ENCODE measurements around the gene SULT1A2. TPM values are rescaled to one million over a fixed set of nuclear protein-coding genes. Genes with fewer than 3 reads are reported as not detected.
"Not testable (repeated sequence)": the region's sequence is repeated elsewhere in the genome, so short reads cannot be mapped to it uniquely, and the experiment has no call there.

SULT1A2 gene
- total and polyA plus RNA-seq, 2 of the 8 experiments (the other 6 are each of a cell fraction or from before 2014, with no cell fraction given) = 0.29 to 0.35 TPM

DNA sequence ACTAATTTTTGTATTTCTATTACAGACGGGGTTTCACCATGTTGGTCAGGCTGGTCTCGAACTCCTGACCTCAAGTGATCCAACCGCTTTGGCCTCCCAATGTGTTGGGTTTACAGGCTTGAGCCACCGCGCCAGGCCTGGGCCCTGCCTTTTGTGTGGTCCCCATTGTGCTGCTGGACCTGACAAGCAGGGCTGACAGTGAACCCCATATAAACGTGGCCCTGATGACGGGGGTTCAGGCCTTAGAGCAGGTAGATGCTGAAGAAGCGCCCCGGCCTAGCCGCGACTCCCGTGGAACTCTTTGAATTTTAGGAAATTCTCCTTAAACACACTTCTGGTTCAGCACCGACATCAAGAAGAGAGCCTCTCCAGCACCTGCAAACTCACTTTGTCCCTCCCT lies 4.7 kb upstream of the SULT1A2 start:
- H3K23me2 ChIP-seq (ENCODE audit: low read depth, low read length); H2BK120ac ChIP-seq (replicated peaks; ENCODE audit: low read depth, low read length); FAIRE-seq; H3K4me2 ChIP-seq (ENCODE audit: insufficient read depth in 1 of 2, low read depth in 2 of 2, low read length in 2 of 2); H2BK12ac ChIP-seq (ENCODE audit: low read depth, low read length); H3K56ac ChIP-seq (replicated peaks; ENCODE audit: insufficient read length, low read depth, low read length); H4K91ac ChIP-seq (replicated peaks; ENCODE audit: insufficient read length, low read length); H2BK15ac ChIP-seq (ENCODE audit: low read length); H3K79me2 ChIP-seq (ENCODE audit: control insufficient read depth in 1 of 2, insufficient read depth in 2 of 2, low read length in 2 of 2); H3K79me1 ChIP-seq (ENCODE audit: low read depth, low read length); H3K23ac ChIP-seq (ENCODE audit: insufficient read length); H2AFZ ChIP-seq (ENCODE audit: low read length); H3K4me3 ChIP-seq (ENCODE audit: extremely low read depth in 1 of 4, insufficient read depth in 2 of 4, low read depth in 3 of 4, low read length in 4 of 4); H3K9ac ChIP-seq (replicated peaks in 1 of 4; ENCODE audit: extremely low read depth in 1 of 4, low read depth in 3 of 4, low read length in 3 of 4); H4K20me1 ChIP-seq (replicated peaks in 1 of 2; ENCODE audit: control insufficient read depth in 1 of 2, insufficient read depth in 2 of 2, low read length in 2 of 2); H2BK5ac ChIP-seq (ENCODE audit: low read depth, low read length); POLR2A ChIA-PET (ENCODE audit: partially characterized antibody); H3K9me3 ChIP-seq (ENCODE audit: insufficient read depth in 2 of 2, low read depth in 1 of 2, low read length in 1 of 2); H3K14ac ChIP-seq (ENCODE audit: insufficient read length); H4K5ac ChIP-seq (ENCODE audit: insufficient read length, low read depth, low read length); H2AK5ac ChIP-seq (ENCODE audit: low read depth, low read length); CTCF ChIA-PET (ENCODE audit: partially characterized antibody); H2BK20ac ChIP-seq (ENCODE audit: low read length); H4K8ac ChIP-seq (ENCODE audit: extremely low read depth, insufficient read depth, low read length); H3K4ac ChIP-seq (replicated peaks; ENCODE audit: insufficient read length, low read depth, low read length); H3K27ac ChIP-seq (ENCODE audit: low read depth, low read length); DNase-seq (ENCODE audit: low read depth in 1 of 2, low spot score in 2 of 2); H3K27me3 ChIP-seq (replicated peaks in 1 of 4; ENCODE audit: control insufficient read depth in 3 of 4, extremely low read depth in 1 of 4, insufficient read depth in 3 of 4, low read length in 3 of 4); H3K18ac ChIP-seq (ENCODE audit: extremely low read depth, low read length); H3K36me3 ChIP-seq (ENCODE audit: control insufficient read depth in 2 of 4, insufficient read depth in 4 of 4, low read length in 3 of 4): not testable (repeated sequence)
- peaks cover 2 to 10% (median 4%) of the 10 kb centered on the region in 4 experiments for H3K4me1 ChIP-seq (replicated peaks in 1 of 4; ENCODE audit: control insufficient read depth in 3 of 4, insufficient read depth in 4 of 4, low read length in 3 of 4)
- WGBS, 2 experiments (ENCODE audit: extremely low coverage in 1 of 2, insufficient coverage in 1 of 2, insufficient read length in 1 of 2, insufficient replicate concordance in 2 of 2, low coverage in 1 of 2, low lambda C conversion rate in 2 of 2, missing lambda C conversion rate in 1 of 2) = 90% methylated on average over 10 of the region's 13 CpGs; no CpG with 5 or more reads in 1 of the 2 experiments

GRCh38 chr16:28600965-28601364 lies 4.1 kb upstream of the SULT1A2 start:
- H3K18ac ChIP-seq (ENCODE audit: extremely low read depth, low read length); H3K23me2 ChIP-seq (ENCODE audit: low read depth, low read length); H3K4me2 ChIP-seq (ENCODE audit: insufficient read depth in 1 of 2, low read depth in 2 of 2, low read length in 2 of 2); POLR2A ChIA-PET (ENCODE audit: partially characterized antibody); H3K4ac ChIP-seq (replicated peaks; ENCODE audit: insufficient read length, low read depth, low read length); H3K27me3 ChIP-seq (replicated peaks in 1 of 4; ENCODE audit: control insufficient read depth in 3 of 4, extremely low read depth in 1 of 4, insufficient read depth in 3 of 4, low read length in 3 of 4); H3K56ac ChIP-seq (replicated peaks; ENCODE audit: insufficient read length, low read depth, low read length); H4K91ac ChIP-seq (replicated peaks; ENCODE audit: insufficient read length, low read length); H2BK20ac ChIP-seq (ENCODE audit: low read length); H4K5ac ChIP-seq (ENCODE audit: insufficient read length, low read depth, low read length); H3K36me3 ChIP-seq (ENCODE audit: control insufficient read depth in 2 of 4, insufficient read depth in 4 of 4, low read length in 3 of 4); H2BK15ac ChIP-seq (ENCODE audit: low read length); H3K9me3 ChIP-seq (ENCODE audit: insufficient read depth in 2 of 2, low read depth in 1 of 2, low read length in 1 of 2); H3K27ac ChIP-seq (ENCODE audit: low read depth, low read length); H2AK5ac ChIP-seq (ENCODE audit: low read depth, low read length); H3K23ac ChIP-seq (ENCODE audit: insufficient read length); DNase-seq (ENCODE audit: low read depth in 1 of 2, low spot score in 2 of 2); H3K79me1 ChIP-seq (ENCODE audit: low read depth, low read length); CTCF ChIA-PET (ENCODE audit: partially characterized antibody); H2BK12ac ChIP-seq (ENCODE audit: low read depth, low read length); H3K79me2 ChIP-seq (ENCODE audit: control insufficient read depth in 1 of 2, insufficient read depth in 2 of 2, low read length in 2 of 2); H2AFZ ChIP-seq (ENCODE audit: low read length); H4K8ac ChIP-seq (ENCODE audit: extremely low read depth, insufficient read depth, low read length); H4K20me1 ChIP-seq (replicated peaks in 1 of 2; ENCODE audit: control insufficient read depth in 1 of 2, insufficient read depth in 2 of 2, low read length in 2 of 2); H3K9ac ChIP-seq (replicated peaks in 1 of 4; ENCODE audit: extremely low read depth in 1 of 4, low read depth in 3 of 4, low read length in 3 of 4); FAIRE-seq; H3K14ac ChIP-seq (ENCODE audit: insufficient read length); H2BK5ac ChIP-seq (ENCODE audit: low read depth, low read length); H2BK120ac ChIP-seq (replicated peaks; ENCODE audit: low read depth, low read length): not testable (repeated sequence)
- Histone ChIP-seq H3K4me3 (ENCODE audit: extremely low read depth in 1 of 4, insufficient read depth in 2 of 4, low read depth in 3 of 4, low read length in 4 of 4) (peak overlapping the region in 1 of 4 experiments; percentile 43; a peak in 1 of 8 replicates), H3K4me1 (replicated peaks in 1 of 4; ENCODE audit: control insufficient read depth in 3 of 4, insufficient read depth in 4 of 4, low read length in 3 of 4) (peaks cover 2 to 15% (median 6%) of the 10 kb centered on the region in 4 experiments)
- no CpG with 5 or more reads among the region's 20 CpGs for WGBS, 2 experiments (ENCODE audit: extremely low coverage in 1 of 2, insufficient coverage in 1 of 2, insufficient read length in 1 of 2, insufficient replicate concordance in 2 of 2, low coverage in 1 of 2, low lambda C conversion rate in 2 of 2, missing lambda C conversion rate in 1 of 2)

Measured in H1 (cell line).